Kidney (tissue), 14 donors: Measurements from ENCODE around the gene TEX54. TPM values are rescaled to one million over a fixed set of nuclear protein-coding genes. Genes with fewer than 3 reads are reported as not detected.
"Not testable (repeated sequence)": the region's sequence is repeated elsewhere in the genome, so short reads cannot be mapped to it uniquely, and the experiment has no call there.

Source experiments
- DNase-seq, 5 donors: peaks; one replicate each; pipeline ENCODE4 v3.0.0-alpha.2; 2013 to 2020
- FAIRE-seq: peaks from 2 replicates; lab custom pipeline; 2012; peaks lifted over from hg19 to GRCh38; lab: Jason Lieb, UNC
- H3K27ac ChIP-seq, 2 donors: one replicate each; pipeline ENCODE4 v1.7.0; 2013; ENCODE audit warnings: low read depth in 2 of 2, low read length in 2 of 2, inconsistent platforms in 1 of 2
- H3K27me3 ChIP-seq: one replicate; pipeline ENCODE4 v1.7.1; 2013; ENCODE audit warnings: low read length, inconsistent platforms; ENCODE audit not compliant: control insufficient read depth, insufficient read depth
- H3K36me3 ChIP-seq, 3 donors: one replicate each; pipeline versions ENCODE4 v1.7.0 to v1.7.1; 2013; ENCODE audit warnings: low read length in 3 of 3, control low read depth in 1 of 3, inconsistent platforms in 1 of 3; ENCODE audit not compliant: insufficient read depth in 3 of 3, control insufficient read depth in 2 of 3
- H3K4me1 ChIP-seq, 3 donors: one replicate each; pipeline versions ENCODE4 v1.7.0 to v1.7.1; 2013; ENCODE audit warnings: low read length in 3 of 3, inconsistent platforms in 1 of 3, low read depth in 1 of 3; ENCODE audit not compliant: control insufficient read depth in 2 of 3, insufficient read depth in 2 of 3
- H3K4me3 ChIP-seq, 3 donors: one replicate each; pipeline versions ENCODE4 v1.7.0 to v1.8.1; 2013; ENCODE audit warnings: low read length in 3 of 3, control low read depth in 1 of 3, inconsistent platforms in 1 of 3
- H3K9ac ChIP-seq, 3 donors: one replicate each; pipeline versions ENCODE4 v1.7.0 to v1.7.1; 2013; ENCODE audit warnings: low read length in 3 of 3, control low read depth in 1 of 3, inconsistent platforms in 1 of 3
- H3K9me3 ChIP-seq, 3 donors: one replicate each; pipeline versions ENCODE4 v1.7.0 to v1.7.1; 2013; ENCODE audit warnings: low read length in 3 of 3, control low read depth in 1 of 3, inconsistent platforms in 1 of 3; ENCODE audit not compliant: control insufficient read depth in 2 of 3, insufficient read depth in 1 of 3
- CTCF ChIP-seq: IDR thresholded peaks from 3 replicates; pipeline ENCODE4 v1.5.1; 2012; ENCODE audit warnings: mild to moderate bottlenecking, moderate library complexity, borderline replicate concordance; ENCODE audit not compliant: insufficient read depth; ENCODE audit errors: extremely low read depth
- intact Hi-C: fragments of 100-400 bp; cut with DNase I; formaldehyde crosslinking; loops from one replicate; pipeline ENCODE4 v1.11.1; 2022
- polyA plus RNA-seq: library from polyadenylated mRNA; stranded (reverse); fragments of 350-450 nt; fragmentation: Illumina TruSeq; extraction: RNeasy Lipid Tissue Mini Kit (QIAGEN cat#74804); gene quantifications from one replicate; pipeline ENCODE4 v1.2.3, GENCODE V29; 2014; ENCODE audit warnings: low read depth, low replicate concordance; ENCODE audit not compliant: insufficient read depth
- total RNA-seq: library from RNA; stranded (reverse); fragmentation: NEBNext Ultra II Directional; extraction: Animal tissue kit (Norgen Biotek cat#: 25700); gene quantifications from one replicate; pipeline ENCODE4 v1.2.1, GENCODE V29; 2021
- donor health status: control.
- donor health status: control.
- donor health status: control.
- donor health status: control.
- donor health status: control.
- donor health status: DM: yes; HTN: yes; CAD: no.
- donor health status: Normal renal cell carcinoma (clear cell type).

The TEX54 gene
- total and polyA plus RNA-seq, 2 donors from 2014 or later, result not detected

- no peak for FAIRE-seq
- Histone ChIP-seq H3K27me3 (no peaks in the 10 kb centered on the region), H3K9me3 (no peaks in the 10 kb centered on the region), H3K36me3 (no peaks in the 10 kb centered on the region), H3K9ac (no peak overlapping the region), H3K4me1 (peaks cover 0 to 7% (median 6%) of the 10 kb centered on the region in 3 donors), H3K27ac (no peak overlapping the region), H3K4me3 (no peak overlapping the region)
- intact Hi-C loops, result no loop called here
- TF ChIP-seq CTCF, result no peak
- peak in 1 of 5 donors; percentile 26 for DNase-seq
Observed at GRCh38 chr11:62844154-62844553, 11.5 kb upstream of the TEX54 start.

DNA sequence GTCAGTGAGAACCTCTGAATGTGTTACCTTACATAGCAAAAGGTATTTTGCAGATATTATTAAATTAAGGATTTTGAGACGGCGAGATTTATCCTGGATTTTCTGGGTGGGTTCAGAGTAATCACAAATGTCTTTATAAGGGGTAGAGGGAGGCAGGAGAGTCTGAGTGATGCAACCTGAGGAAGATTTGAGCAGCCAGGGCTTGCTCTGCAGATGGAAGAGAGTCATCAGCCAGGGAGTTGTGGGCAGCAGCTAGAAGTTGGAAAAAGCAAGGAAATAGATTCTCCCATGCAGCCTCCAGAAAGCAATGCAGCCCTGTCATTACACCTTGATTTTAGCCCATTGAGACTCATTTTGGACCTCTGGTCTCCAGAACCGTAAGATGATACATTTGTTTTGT, 10.8 kb upstream of the TEX54 start:
- H3K9ac ChIP-seq, result no peak overlapping the region
- FAIRE-seq (no peak), DNase-seq (no peak)
- no peak for TF ChIP-seq CTCF
- intact Hi-C loops, result no loop called here
- H3K27ac ChIP-seq, result no peak overlapping the region
- H3K4me1 ChIP-seq, result peaks cover 0 to 11% (median 6%) of the 10 kb centered on the region in 3 donors
- no peaks in the 10 kb centered on the region for H3K36me3 ChIP-seq
- no peaks in the 10 kb centered on the region for H3K9me3 ChIP-seq
- H3K27me3 ChIP-seq, result no peaks in the 10 kb centered on the region
- H3K4me3 ChIP-seq, result no peak overlapping the region

DNA sequence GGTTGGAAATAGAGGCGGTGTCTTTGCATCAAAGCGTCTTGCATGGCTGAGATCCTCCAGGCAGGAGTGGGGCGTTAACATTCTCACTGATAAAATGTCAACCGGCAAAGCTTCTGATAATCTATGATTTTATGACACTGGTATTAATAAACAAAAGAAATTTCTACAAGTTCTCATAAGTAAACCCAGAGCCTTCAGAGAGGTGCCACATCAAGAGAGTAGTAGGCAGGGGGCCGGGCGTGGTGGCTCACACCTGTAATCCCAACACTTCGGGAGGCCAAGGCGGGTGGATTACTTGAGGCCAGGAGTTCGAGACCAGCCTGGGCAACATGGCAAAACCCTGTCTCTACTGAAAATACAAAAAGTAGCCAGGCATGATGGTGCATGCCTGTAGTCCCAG, 10.2 kb upstream of the TEX54 start:
- H3K9me3 ChIP-seq, intact Hi-C loops, H3K27me3 ChIP-seq, FAIRE-seq, H3K36me3 ChIP-seq: not testable (repeated sequence)
- Histone ChIP-seq H3K9ac (peak overlapping the region in 2 of 3 donors; percentile 89 to 94), H3K27ac (peak overlapping the region in 1 of 2 donors; percentile 99), H3K4me1 (peaks cover 0 to 11% (median 6%) of the 10 kb centered on the region in 3 donors), H3K4me3 (peak overlapping the region in 1 of 3 donors; percentile 77)
- DNase-seq, result peak in 1 of 5 donors; percentile 75

DNA sequence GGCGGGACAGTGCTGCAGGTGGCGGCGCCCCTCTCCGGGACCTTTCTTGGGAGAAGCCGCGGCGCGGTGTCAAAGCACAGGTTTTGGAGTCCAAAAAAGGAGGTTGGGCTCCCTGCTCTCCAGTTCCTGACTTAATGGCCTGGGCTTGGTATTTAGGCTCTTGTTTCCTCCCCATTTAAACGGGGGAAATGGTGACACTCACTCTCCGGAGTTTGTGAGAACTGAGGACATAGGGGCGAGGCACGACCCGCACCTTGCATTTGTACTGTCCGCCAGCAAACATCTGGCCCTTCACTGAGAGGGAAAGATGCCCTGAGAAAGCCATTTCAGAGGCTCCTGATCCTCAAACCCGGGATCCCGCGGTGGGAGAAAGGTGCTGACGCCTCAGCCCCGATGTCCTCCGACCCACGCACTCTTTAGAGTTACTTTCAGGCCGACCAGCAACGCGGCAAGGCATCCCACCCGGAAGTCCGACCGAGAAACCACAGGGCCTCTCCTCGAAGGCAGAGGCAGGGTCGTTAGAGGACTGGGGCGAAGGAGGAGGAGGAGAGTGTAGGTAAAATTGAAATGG, 9.6 kb upstream of the TEX54 start:
- TF ChIP-seq CTCF, result no peak
- Histone ChIP-seq H3K9me3 (no peaks in the 10 kb centered on the region), H3K4me1 (peaks cover 0 to 11% (median 6%) of the 10 kb centered on the region in 3 donors), H3K4me3 (peak overlapping the region; percentile 64 to 77 (median 73)), H3K9ac (peak overlapping the region; percentile 61 to 94 (median 89)), H3K27me3 (no peaks in the 10 kb centered on the region), H3K27ac (peak overlapping the region; percentile 96 to 99), H3K36me3 (no peaks in the 10 kb centered on the region)
- no peak for FAIRE-seq
- peak in 4 of 5 donors; percentile 45 to 93 (median 82) for DNase-seq
- intact Hi-C loops, result no loop called here
